Panc1 (cell line): ENCODE results near the gene MBNL2. TPM values are rescaled to one million over a fixed set of nuclear protein-coding genes. Genes with fewer than 3 reads are reported as not detected.

Source experiments
- ATAC-seq: fragments of 200-7000 bp; cut with Tn5 transposase; 2 replicates; pipeline ENCODE4 v1.9.1; 2020; ENCODE audit warnings: mild to moderate bottlenecking, moderate library complexity
- BruUV-seq: library from RNA; stranded (reverse); fragments of 400-500 nt; replicated peaks from 2 replicates; lab custom pipeline; 2021; lab: Mats Ljungman, UMichigan
- CTCF ChIA-PET: fragments of 300-600 bp; sonication (Branson Sonifier 250); formaldehyde crosslinking; loops from one replicate; lab custom pipeline; 2022; ENCODE audit warnings: antibody characterized with exemption; lab: Charles Lee
- POLR2A ChIA-PET: fragments of 300-600 bp; sonication (Branson Sonifier 250); formaldehyde crosslinking; loops from one replicate; lab custom pipeline; 2022; ENCODE audit warnings: antibody characterized with exemption; lab: Charles Lee
- DNase-seq: peaks from one replicate; pipeline ENCODE4 v3.0.0-alpha.2; 2010; ENCODE audit warnings: low read depth, low spot score
- H3K27ac ChIP-seq: 2 replicates; pipeline ENCODE4 v1.5.1; 2011; ENCODE audit warnings: mild to moderate bottlenecking, low read length, inconsistent platforms
- H3K27me3 ChIP-seq: fragments of 200-500 bp; sonication (Bioruptor generic); 2 replicates; pipeline ENCODE4 v1.6.0; 2014; ENCODE audit warnings: low read length, inconsistent platforms; ENCODE audit not compliant: control insufficient read depth, insufficient read depth
- H3K36me3 ChIP-seq: fragments of 200-500 bp; sonication (Bioruptor generic); 2 replicates; pipeline ENCODE4 v1.5.1; 2014; ENCODE audit warnings: inconsistent platforms, mild to moderate bottlenecking, low read length, moderate library complexity; ENCODE audit not compliant: control insufficient read depth, insufficient read depth
- H3K4me1 ChIP-seq: 2 replicates; pipeline ENCODE4 v1.5.1; 2011; ENCODE audit warnings: inconsistent platforms, mild to moderate bottlenecking, low read length, moderate library complexity; ENCODE audit not compliant: control insufficient read depth, insufficient read depth
- H3K4me3 ChIP-seq, 2 experiments: 2 replicates each; pipeline ENCODE4 v1.5.1; 2011 to 2012; ENCODE audit warnings: low read depth in 2 of 2, low read length in 2 of 2, mild to moderate bottlenecking in 2 of 2, inconsistent platforms in 1 of 2, moderate library complexity in 1 of 2
- H3K9me3 ChIP-seq: fragments of 200-500 bp; sonication (Bioruptor generic); 2 replicates; pipeline ENCODE4 v1.5.1; 2014; ENCODE audit warnings: low read depth, mild to moderate bottlenecking, inconsistent platforms, low read length, moderate library complexity; ENCODE audit not compliant: control insufficient read depth, insufficient read depth
- POLR2AphosphoS5 ChIP-seq: IDR thresholded peaks from 2 replicates; pipeline ENCODE4 v1.6.1; 2012; ENCODE audit warnings: mild to moderate bottlenecking, low read depth, low read length, moderate library complexity
- SIN3A ChIP-seq: IDR thresholded peaks from 2 replicates; pipeline ENCODE4 v1.6.1; 2012; ENCODE audit warnings: low read depth, mild to moderate bottlenecking, low read length, moderate library complexity, borderline replicate concordance; ENCODE audit not compliant: insufficient read depth
- TCF7L2 ChIP-seq: IDR thresholded peaks from 2 replicates; pipeline ENCODE4 v1.6.1; 2011; ENCODE audit warnings: mild to moderate bottlenecking, low read depth, low read length, inconsistent platforms
- in situ Hi-C: cut with HindIII; loops from 2 replicates; pipeline ENCODE4 v1.10.0; 2016; ENCODE audit warnings: low sequenced_read_pairs, low pct_unique_long_range_greater_than_20kb
- intact Hi-C: fragments of 100-400 bp; cut with micrococcal nuclease; formaldehyde crosslinking; loops from one replicate; pipeline ENCODE4 v1.10.0; 2022; ENCODE audit not compliant: unreplicated experiment
- total RNA-seq: library from RNA; stranded (reverse); gene quantifications from one replicate; pipeline ENCODE4 v1.2.1, GENCODE V29; 2021; ENCODE audit not compliant: unreplicated experiment
- TF ChIP-seq, protein P1 (sequence below), 2 experiments: IDR thresholded peaks; 2 replicates each; pipeline ENCODE4 v1.6.1; 2011 to 2012; ENCODE audit warnings: low read depth in 2 of 2, control low read depth in 1 of 2, low read length in 1 of 2, mild to moderate bottlenecking in 1 of 2, moderate library complexity in 1 of 2; ENCODE audit not compliant: insufficient read depth in 1 of 2
- TF ChIP-seq, protein P2 (sequence below): fragments of 450-650 bp; IDR thresholded peaks from 2 replicates; pipeline ENCODE4 v1.5.1; 2017; ENCODE audit warnings: mild to moderate bottlenecking

The MBNL2 gene
- total RNA-seq, 1 experiment from 2014 or later: 103 TPM

DNA sequence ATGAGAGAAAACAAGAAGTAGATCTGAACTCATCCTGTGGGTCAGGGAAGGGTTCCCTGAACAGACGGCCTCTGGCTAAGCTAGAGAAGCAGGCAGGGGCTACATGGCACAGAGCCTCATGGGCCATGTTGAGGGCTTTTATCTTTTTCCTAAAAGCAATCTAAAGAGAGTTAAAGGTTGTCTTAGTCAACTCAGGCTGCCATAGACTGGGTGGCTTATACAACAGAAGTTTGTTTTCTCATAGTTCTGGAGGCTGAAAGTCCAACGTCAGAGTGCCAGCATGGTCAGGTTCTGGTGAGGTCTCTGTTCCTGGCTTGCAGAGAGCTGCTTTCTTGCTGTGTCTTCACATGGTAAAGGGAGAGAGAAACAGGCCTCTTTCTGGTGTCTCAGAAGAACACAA lies 2.9 kb upstream of the MBNL2 start:
- intact Hi-C loops (no loop called here), in situ Hi-C loops (no loop called here)
- Histone ChIP-seq H3K9me3 (no peaks in the 10 kb centered on the region), H3K27ac (peak overlapping the region; percentile 99), H3K36me3 (peaks cover 6% of the 10 kb centered on the region; the same call in 1 of the 2 replicates), H3K4me1 (peaks cover 29% of the 10 kb centered on the region), H3K27me3 (no peaks in the 10 kb centered on the region), H3K4me3 (no peak overlapping the region)
- no TSS peak for BruUV-seq
- DNase-seq: no peak
- ChIA-PET POLR2A (no interaction called here), CTCF (no interaction called here)
- TF ChIP-seq SIN3A (no peak), POLR2AphosphoS5 (no peak), TCF7L2 (no peak)
- no peak for ATAC-seq

GRCh38 chr13:97220151-97220900 lies 1.8 kb upstream of the MBNL2 start:
- no peak for DNase-seq
- Histone ChIP-seq H3K4me3 (no peak overlapping the region), H3K27me3 (no peaks in the 10 kb centered on the region), H3K4me1 (peaks cover 29% of the 10 kb centered on the region), H3K36me3 (peaks cover 6% of the 10 kb centered on the region), H3K27ac (peak overlapping the region; percentile 99), H3K9me3 (no peaks in the 10 kb centered on the region)
- BruUV-seq: no TSS peak
- ChIA-PET POLR2A (interaction anchor here (0.6 kb wide), 1 partner anchor 16 kb away, joined by 3 read pairs; no protein-coding TSS in a partner anchor), CTCF (interaction anchor here (1.1 kb wide), 1 partner anchor 111 kb away, joined by 3 read pairs; no protein-coding TSS in a partner anchor)
- TF ChIP-seq TCF7L2: no peak
- TF ChIP-seq POLR2AphosphoS5: no peak
- TF ChIP-seq, protein P1, sequence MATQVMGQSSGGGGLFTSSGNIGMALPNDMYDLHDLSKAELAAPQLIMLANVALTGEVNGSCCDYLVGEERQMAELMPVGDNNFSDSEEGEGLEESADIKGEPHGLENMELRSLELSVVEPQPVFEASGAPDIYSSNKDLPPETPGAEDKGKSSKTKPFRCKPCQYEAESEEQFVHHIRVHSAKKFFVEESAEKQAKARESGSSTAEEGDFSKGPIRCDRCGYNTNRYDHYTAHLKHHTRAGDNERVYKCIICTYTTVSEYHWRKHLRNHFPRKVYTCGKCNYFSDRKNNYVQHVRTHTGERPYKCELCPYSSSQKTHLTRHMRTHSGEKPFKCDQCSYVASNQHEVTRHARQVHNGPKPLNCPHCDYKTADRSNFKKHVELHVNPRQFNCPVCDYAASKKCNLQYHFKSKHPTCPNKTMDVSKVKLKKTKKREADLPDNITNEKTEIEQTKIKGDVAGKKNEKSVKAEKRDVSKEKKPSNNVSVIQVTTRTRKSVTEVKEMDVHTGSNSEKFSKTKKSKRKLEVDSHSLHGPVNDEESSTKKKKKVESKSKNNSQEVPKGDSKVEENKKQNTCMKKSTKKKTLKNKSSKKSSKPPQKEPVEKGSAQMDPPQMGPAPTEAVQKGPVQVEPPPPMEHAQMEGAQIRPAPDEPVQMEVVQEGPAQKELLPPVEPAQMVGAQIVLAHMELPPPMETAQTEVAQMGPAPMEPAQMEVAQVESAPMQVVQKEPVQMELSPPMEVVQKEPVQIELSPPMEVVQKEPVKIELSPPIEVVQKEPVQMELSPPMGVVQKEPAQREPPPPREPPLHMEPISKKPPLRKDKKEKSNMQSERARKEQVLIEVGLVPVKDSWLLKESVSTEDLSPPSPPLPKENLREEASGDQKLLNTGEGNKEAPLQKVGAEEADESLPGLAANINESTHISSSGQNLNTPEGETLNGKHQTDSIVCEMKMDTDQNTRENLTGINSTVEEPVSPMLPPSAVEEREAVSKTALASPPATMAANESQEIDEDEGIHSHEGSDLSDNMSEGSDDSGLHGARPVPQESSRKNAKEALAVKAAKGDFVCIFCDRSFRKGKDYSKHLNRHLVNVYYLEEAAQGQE (IDR thresholded peaks at IDR 0.05; ENCODE audit: insufficient read depth in 1 of 2, low read depth in 2 of 2, low read length in 1 of 2): no peak
- TF ChIP-seq SIN3A: no peak
- TF ChIP-seq, protein P2, sequence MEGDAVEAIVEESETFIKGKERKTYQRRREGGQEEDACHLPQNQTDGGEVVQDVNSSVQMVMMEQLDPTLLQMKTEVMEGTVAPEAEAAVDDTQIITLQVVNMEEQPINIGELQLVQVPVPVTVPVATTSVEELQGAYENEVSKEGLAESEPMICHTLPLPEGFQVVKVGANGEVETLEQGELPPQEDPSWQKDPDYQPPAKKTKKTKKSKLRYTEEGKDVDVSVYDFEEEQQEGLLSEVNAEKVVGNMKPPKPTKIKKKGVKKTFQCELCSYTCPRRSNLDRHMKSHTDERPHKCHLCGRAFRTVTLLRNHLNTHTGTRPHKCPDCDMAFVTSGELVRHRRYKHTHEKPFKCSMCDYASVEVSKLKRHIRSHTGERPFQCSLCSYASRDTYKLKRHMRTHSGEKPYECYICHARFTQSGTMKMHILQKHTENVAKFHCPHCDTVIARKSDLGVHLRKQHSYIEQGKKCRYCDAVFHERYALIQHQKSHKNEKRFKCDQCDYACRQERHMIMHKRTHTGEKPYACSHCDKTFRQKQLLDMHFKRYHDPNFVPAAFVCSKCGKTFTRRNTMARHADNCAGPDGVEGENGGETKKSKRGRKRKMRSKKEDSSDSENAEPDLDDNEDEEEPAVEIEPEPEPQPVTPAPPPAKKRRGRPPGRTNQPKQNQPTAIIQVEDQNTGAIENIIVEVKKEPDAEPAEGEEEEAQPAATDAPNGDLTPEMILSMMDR: no peak
- ATAC-seq: no peak
- in situ Hi-C loops: no loop called here
- intact Hi-C loops: loop anchor here (5.0 kb wide), 1 partner anchor 42 kb away; no protein-coding TSS in a partner anchor

GRCh38 chr13:97221046-97221445 lies 1.1 kb upstream of the MBNL2 start:
- intact Hi-C loops: loop anchor here (5.0 kb wide), 1 partner anchor 41 kb away; no protein-coding TSS in a partner anchor
- TF ChIP-seq SIN3A (no peak), TCF7L2 (no peak), POLR2AphosphoS5 (no peak)
- TF ChIP-seq, protein P2: no peak
- TF ChIP-seq, protein P1 (IDR thresholded peaks at IDR 0.05; ENCODE audit: insufficient read depth in 1 of 2, low read depth in 2 of 2, low read length in 1 of 2): no peak
- in situ Hi-C loops: no loop called here

More at GRCh38 chr13:97221046-97221445, 1.1 kb upstream of the MBNL2 start:
- no peak for ATAC-seq
- ChIA-PET POLR2A (interaction anchor here (1.9 kb wide), 1 partner anchor 80 kb away, joined by 11 read pairs; no protein-coding TSS in a partner anchor), CTCF (no interaction called here)
- peak overlapping the region; percentile 99 for H3K27ac ChIP-seq
- BruUV-seq: no TSS peak
- peaks cover 6% of the 10 kb centered on the region for H3K36me3 ChIP-seq
- H3K4me3 ChIP-seq: peak overlapping the region; percentile 79 to 96
- H3K4me1 ChIP-seq: peaks cover 29% of the 10 kb centered on the region
- H3K27me3 ChIP-seq: no peaks in the 10 kb centered on the region
- DNase-seq: no peak
- H3K9me3 ChIP-seq: no peaks in the 10 kb centered on the region
